ENCODE measurements around the gene DIPK2A. TPM values are rescaled to one million over a fixed set of nuclear protein-coding genes. Genes with fewer than 3 reads are reported as not detected.
A peak's percentile ranks its signal among the peaks of the same experiment; 100 is the strongest.

Gene DIPK2A
- total and polyA plus RNA-seq, 11 donors = 3.3 to 13.9 (median 8.6) TPM

GRCh38 chr3:143988306-143988705 lies 16.7 kb downstream of the DIPK2A start:
- Histone ChIP-seq H3K9me3 (no peaks in the 10 kb centered on the region), H3K36me3 (peaks cover 0 to 33% (median 9%) of the 10 kb centered on the region in 9 donors), H3K27ac (no peak overlapping the region), H3K4me3 (no peak overlapping the region), H3K27me3 (no peaks in the 10 kb centered on the region), H3K4me1 (peaks cover 0 to 31% (median 3%) of the 10 kb centered on the region in 12 donors)
- intact Hi-C loops (cut with DNase I) = no loop called here
- WGBS, 4 donors = 83 to 92% (median 88%) methylated on average over 3 of the region's 3 CpGs
- ATAC-seq (no peak), DNase-seq (no peak)
- TF ChIP-seq POLR2A (IDR thresholded peaks at IDR 0.05) (no peak), CTCF (IDR thresholded peaks at IDR 0.05) (no peak)

DNA sequence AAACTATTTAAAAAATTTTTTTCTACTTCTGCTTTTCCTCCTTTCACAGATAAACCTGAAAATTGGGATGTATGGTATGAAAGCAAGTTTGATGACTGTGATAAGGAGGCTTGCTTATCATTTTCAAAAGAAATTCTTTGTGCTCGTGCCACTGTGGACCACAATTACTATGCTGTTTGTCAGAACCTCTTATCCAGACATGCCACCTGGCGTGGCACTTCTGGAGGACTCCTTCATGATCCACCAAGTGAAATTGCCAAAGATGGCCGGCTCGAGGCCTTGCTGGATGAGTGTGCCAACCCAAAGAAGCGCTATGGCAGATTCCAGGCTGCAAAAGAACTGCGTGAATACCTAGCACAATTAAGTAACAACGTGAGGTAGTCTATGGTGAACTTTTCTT lies 17.8 kb downstream of the DIPK2A start:
- H3K27ac ChIP-seq = no peak overlapping the region
- DNase-seq (no peak), ATAC-seq (no peak)
- TF ChIP-seq CTCF (IDR thresholded peaks at IDR 0.05) (no peak), POLR2A (IDR thresholded peaks at IDR 0.05) (no peak)
- WGBS, 4 donors = 94 to 97% (median 96%) methylated on average over 7 of the region's 7 CpGs
- no peaks in the 10 kb centered on the region for H3K9me3 ChIP-seq
- H3K4me1 ChIP-seq = peaks cover 0 to 20% (median 1%) of the 10 kb centered on the region in 12 donors
- intact Hi-C loops (cut with DNase I) = no loop called here
- H3K4me3 ChIP-seq = no peak overlapping the region
- no peaks in the 10 kb centered on the region for H3K27me3 ChIP-seq
- H3K36me3 ChIP-seq = peaks cover 0 to 34% (median 9%) of the 10 kb centered on the region in 9 donors

GRCh38 chr3:143991713-143992112 lies 20.1 kb downstream of the DIPK2A start:
- no peaks in the 10 kb centered on the region for H3K9me3 ChIP-seq
- no peak for ATAC-seq
- 91 to 98% (median 93%) methylated on average over 1 of the region's 1 CpG for WGBS, 4 donors

GRCh38 chr3:143998266-143998665 lies 26.6 kb downstream of the DIPK2A start:
- TF ChIP-seq POLR2A (IDR thresholded peaks at IDR 0.05) (no peak), CTCF (IDR thresholded peaks at IDR 0.05) (no peak)
- no peak for DNase-seq
- peak overlapping the region in 1 of 12 donors; percentile 28 for H3K27ac ChIP-seq
- intact Hi-C loops (cut with DNase I) = no loop called here
- H3K27me3 ChIP-seq = no peaks in the 10 kb centered on the region
- no peak overlapping the region for H3K4me3 ChIP-seq
- H3K36me3 ChIP-seq = peaks cover 0 to 5% (median 0%) of the 10 kb centered on the region in 9 donors
- WGBS, 4 donors = 89 to 93% (median 92%) methylated on average over 6 of the region's 6 CpGs
- ATAC-seq = peak in 2 of 4 donors; percentile 29 to 52
- no peaks in the 10 kb centered on the region for H3K9me3 ChIP-seq
- H3K4me1 ChIP-seq = peaks cover 0 to 12% (median 0%) of the 10 kb centered on the region in 12 donors

More at GRCh38 chr3:143991713-143992112, 20.1 kb downstream of the DIPK2A start:
- TF ChIP-seq POLR2A (IDR thresholded peaks at IDR 0.05) (no peak), CTCF (IDR thresholded peaks at IDR 0.05) (no peak)
- no peak overlapping the region for H3K4me3 ChIP-seq
- peaks cover 0 to 34% (median 9%) of the 10 kb centered on the region in 9 donors for H3K36me3 ChIP-seq
- peaks cover 0 to 10% (median 0%) of the 10 kb centered on the region in 12 donors for H3K4me1 ChIP-seq
- intact Hi-C loops (cut with DNase I) = no loop called here
- H3K27me3 ChIP-seq = no peaks in the 10 kb centered on the region
- no peak overlapping the region for H3K27ac ChIP-seq
- no peak for DNase-seq

Data from heart left ventricle (tissue), 16 donors.